Stomach (tissue), 4 donors: ENCODE measurements around the gene ARX.

Experiments
- EP300 ChIP-seq: sonication (generic); formaldehyde crosslinking; IDR thresholded peaks from one replicate; pipeline ENCODE4 v1.6.1; 2017; ENCODE audit warnings: antibody characterized with exemption
- POLR2A ChIP-seq, 4 donors: fragments of 450-650 bp; IDR thresholded peaks; one replicate each; pipeline ENCODE4 v1.6.1; 2016; ENCODE audit warnings: antibody characterized with exemption in 4 of 4, control low read depth in 2 of 4, mild to moderate bottlenecking in 1 of 4, moderate library complexity in 1 of 4
- POLR2AphosphoS5 ChIP-seq, 3 donors: sonication (generic); formaldehyde crosslinking; IDR thresholded peaks; one replicate each; pipeline ENCODE4 v1.6.1; 2016; ENCODE audit warnings: antibody characterized with exemption in 3 of 3
- TF ChIP-seq, protein P1 (sequence below), 7 experiments: fragments of 450-650 bp in 4 of 7; fragments of 200-600 bp in 3 of 7; sonication (generic) in 3 of 7; IDR thresholded peaks; one replicate each; pipeline ENCODE4 v1.5.1; 2016 to 2019; ENCODE audit warnings: antibody characterized with exemption in 7 of 7, control low read depth in 2 of 7, mild to moderate bottlenecking in 1 of 7

GRCh38 chrX:25028726-25029125, 13.0 kb upstream of the ARX start:
- TF ChIP-seq, protein P1, sequence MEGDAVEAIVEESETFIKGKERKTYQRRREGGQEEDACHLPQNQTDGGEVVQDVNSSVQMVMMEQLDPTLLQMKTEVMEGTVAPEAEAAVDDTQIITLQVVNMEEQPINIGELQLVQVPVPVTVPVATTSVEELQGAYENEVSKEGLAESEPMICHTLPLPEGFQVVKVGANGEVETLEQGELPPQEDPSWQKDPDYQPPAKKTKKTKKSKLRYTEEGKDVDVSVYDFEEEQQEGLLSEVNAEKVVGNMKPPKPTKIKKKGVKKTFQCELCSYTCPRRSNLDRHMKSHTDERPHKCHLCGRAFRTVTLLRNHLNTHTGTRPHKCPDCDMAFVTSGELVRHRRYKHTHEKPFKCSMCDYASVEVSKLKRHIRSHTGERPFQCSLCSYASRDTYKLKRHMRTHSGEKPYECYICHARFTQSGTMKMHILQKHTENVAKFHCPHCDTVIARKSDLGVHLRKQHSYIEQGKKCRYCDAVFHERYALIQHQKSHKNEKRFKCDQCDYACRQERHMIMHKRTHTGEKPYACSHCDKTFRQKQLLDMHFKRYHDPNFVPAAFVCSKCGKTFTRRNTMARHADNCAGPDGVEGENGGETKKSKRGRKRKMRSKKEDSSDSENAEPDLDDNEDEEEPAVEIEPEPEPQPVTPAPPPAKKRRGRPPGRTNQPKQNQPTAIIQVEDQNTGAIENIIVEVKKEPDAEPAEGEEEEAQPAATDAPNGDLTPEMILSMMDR (IDR thresholded peaks at IDR 0.05): no peak
- no peak for TF ChIP-seq POLR2AphosphoS5 (IDR thresholded peaks at IDR 0.05)
- no peak for TF ChIP-seq POLR2A (IDR thresholded peaks at IDR 0.05)
- no peak for TF ChIP-seq EP300
